GM12873 (cell line): Measurements from ENCODE around the gene ELK4.

Experiments
- CTCF ChIP-seq: IDR thresholded peaks from 2 replicates; pipeline ENCODE4 v1.5.1; 2012; ENCODE audit warnings: low read depth, mild to moderate bottlenecking, moderate library complexity, low read length, control low read depth; ENCODE audit not compliant: insufficient read depth; ENCODE audit errors: missing control alignments

ELK4 gene

GRCh38 chr1:205593967-205594366 lies 37.8 kb downstream of the ELK4 start:
- no peak for TF ChIP-seq CTCF

GRCh38 chr1:205593532-205593931 lies 38.3 kb downstream of the ELK4 start:
- TF ChIP-seq CTCF = no peak

- TF ChIP-seq CTCF = no peak
Measured at GRCh38 chr1:205592443-205593003, 39.3 kb downstream of the ELK4 start.

DNA sequence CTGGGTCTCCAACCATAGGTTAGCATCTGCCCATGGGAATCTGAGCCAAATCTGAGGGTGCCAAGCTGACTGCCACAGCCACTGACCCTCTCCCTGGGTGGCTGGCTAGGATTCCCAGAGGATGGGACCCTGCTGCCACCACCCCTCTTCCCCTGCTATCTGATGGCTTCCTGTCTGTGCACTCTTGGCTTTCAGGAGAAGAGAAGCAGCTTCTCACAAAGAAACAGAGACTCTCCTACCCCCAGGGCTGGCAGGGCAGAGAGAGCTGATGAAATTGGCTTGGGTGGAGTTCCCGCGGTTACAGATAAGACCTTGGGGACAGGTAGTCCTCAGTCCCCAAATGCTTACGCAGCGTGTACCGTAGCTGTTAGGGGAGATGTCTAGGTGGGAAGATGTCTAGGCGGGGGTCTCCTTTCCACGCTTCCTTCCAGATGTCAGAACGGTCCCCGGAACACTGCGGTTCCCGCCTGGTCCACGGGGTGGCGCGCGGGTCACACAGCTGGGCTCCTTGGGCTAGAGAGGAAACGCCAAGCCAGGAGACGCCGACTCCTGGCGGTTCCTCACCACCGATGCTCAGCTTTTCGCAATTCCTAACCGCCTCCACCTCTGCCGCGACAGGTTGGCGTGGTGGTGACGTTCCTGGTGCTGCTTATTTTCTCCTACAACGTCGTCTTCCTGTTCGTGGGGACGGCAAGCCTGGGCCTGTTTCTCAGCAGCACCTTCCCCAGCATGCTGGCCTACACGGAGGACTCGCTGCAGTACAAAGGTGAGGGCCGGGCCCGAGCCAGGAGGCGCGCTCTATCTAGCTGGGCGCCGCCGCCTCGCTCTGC lies 40.1 kb downstream of the ELK4 start:
- peak; percentile 96 for TF ChIP-seq CTCF

DNA sequence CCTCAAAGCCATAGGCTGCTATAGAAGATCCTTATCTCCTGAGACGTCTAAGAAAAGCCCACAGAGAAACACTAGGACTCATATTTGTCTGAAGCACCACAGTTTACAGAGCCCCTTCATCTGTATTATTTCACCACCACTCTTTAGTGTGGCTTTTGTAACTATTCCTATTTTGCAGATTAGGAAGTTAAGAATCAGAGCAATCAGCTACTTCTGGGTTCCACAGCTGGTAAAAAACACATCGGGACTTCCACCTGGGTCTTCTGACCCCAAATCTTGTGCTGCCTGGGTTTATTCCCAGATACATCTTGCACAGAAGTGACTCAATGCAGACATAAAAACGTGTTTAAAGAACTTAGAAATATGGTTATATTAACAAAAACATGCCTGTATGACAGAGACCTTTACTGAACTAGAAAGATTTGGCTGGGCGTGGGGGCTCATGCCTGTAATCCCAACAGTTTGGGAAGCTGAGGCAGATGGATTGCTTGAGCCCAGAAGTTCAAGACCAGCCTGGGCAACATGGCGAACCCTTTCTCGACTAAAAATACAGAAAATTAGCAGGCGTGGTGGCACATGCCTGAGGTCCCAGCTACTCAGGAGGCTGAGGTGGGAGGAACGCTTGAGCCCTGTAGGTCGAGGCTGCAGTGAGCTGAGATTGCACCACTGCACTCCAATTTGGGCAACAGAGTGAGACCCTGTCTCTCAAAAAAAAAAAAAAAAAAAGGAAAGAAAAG lies 40.9 kb downstream of the ELK4 start:
- TF ChIP-seq CTCF = no peak

- TF ChIP-seq CTCF = no peak
Measured at GRCh38 chr1:205590457-205590768, 41.4 kb downstream of the ELK4 start.

- no peak for TF ChIP-seq CTCF
Measured at GRCh38 chr1:205589618-205590456, 42.0 kb downstream of the ELK4 start.
